Colon (tissue), 2 donors: Measurements from ENCODE around the gene PTPRD.

ENCODE experiments used
- FAIRE-seq: peaks from 2 replicates; lab custom pipeline; 2012; peaks lifted over from hg19 to GRCh38; lab: Jason Lieb, UNC
- donor health status: control.
- donor health status: control.

The PTPRD gene

DNA sequence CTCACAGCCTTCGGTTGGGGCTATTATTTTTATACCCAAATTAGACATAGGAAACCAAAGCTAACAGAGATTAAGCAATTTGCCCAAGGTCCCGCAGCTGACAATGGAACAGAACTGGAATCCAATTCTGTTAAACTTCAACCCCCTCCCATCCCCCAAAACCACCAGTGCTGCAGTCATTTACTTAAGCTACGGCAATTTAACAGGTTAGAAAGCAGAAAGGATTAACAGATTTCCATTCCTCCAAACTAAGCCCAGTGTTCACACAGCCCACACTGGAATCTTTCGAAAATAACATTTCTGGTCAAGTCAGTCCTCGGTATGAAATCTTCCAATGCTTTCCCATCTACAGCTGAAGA, 1790.2 kb downstream of the PTPRD start:
- FAIRE-seq, result no peak

DNA sequence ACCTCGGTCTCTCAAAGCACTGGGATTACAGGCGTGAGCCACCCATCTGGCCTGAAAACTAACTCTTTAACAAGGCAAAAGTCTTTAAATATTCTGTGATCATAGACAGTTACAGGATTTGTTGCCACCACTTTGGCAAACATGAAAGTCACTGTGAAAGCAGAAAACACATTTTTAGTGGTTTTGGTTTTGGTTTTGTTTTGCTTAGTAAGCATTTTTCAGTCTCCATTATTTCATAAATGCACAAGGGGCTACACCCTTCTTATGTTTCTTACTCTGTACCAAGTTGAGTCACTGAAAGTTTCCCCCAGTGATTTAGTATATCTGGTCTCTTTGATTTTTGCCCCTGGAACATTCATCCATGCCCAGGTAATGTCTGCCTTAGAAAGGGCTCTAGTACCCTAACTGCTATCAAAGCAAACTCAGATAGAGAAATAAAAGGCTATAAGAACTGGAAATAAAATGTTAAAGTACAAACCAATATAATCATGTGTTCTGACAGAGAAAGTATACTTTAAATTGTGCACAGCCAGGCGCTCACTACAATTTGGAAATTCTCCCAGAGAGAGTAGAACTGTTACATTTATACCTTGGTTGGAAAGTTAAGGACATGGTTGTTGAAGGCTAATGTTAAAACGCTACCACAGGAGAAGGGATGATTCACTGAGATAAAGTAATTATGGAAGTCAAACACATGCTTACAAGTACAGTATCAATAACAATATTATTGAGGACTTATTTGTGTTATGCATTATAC, 1790.7 kb downstream of the PTPRD start:
- FAIRE-seq, result no peak

DNA sequence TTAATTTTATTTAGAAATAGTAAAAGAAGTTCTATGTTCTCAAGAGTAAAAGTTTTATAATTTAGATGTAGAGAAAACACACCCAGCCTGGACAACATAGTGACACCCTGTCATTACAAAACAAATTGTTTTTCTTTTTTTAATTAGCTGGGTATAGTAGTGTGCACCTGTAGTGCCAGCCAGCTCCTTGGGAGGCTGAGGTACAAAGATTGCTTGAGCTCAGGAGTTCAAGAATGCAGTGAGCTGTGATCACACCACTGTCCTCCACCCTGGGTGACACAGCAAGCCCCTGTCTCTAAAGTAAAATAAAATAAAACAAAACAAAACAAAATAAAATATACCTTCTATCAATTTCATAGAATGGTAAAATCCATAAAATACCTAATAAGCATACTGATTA, 1795.5 kb downstream of the PTPRD start:
- FAIRE-seq, result no peak

DNA sequence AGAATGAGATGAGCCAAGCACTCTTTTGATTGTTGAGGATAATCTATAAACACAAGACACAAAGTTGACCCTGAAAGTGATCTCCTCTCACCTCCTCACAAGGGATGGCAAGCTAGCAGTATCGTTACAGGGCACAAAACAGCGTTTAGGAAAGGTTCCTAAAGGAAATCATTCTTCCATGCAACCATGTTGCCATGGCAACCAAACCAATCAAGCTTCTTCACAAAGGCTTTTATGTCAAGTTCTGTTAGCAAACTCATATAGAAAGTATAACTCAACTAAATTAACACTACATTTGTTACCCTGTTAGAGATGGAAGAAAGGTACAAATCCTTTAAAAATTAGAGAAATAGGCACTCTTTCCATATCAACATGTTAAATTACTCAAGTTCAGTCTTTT, 1796.4 kb downstream of the PTPRD start:
- FAIRE-seq, result no peak

DNA sequence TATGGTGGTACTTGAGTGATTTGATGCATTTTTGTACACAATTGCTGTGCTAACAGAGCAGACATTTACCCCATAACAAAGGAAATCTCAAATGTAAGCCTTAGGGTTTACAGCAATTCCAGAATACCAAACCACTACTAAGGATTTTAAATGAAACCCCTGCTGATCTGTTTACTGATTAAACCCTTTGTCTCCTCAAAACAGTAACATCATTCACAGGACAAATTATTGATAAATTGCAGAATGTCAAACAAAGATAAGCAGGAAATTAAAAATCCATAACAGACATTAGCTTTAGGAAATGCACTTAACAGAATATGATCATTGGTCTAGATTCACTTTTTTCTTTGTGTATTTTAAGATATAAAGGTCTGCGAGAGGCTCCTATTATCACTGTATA, 1796.9 kb downstream of the PTPRD start:
- FAIRE-seq, result no peak

DNA sequence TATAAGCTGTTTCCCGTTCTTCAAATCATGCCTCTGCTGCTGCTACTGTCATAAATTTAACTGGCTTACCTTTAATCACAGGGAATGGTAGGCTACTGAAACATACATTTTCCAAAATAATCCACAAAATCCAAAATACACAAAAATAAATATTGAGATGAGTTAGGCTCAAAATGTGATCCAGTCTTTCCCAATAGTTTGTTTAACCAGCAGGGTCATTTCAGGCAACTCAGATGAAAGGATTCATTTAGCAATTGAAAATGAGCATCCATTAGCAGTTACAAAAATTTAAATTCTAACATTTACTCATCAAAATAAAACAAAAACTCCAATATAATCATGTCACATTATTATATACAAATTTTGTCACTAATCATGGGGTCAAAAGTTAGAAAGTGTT, 1797.6 kb downstream of the PTPRD start:
- no peak for FAIRE-seq

DNA sequence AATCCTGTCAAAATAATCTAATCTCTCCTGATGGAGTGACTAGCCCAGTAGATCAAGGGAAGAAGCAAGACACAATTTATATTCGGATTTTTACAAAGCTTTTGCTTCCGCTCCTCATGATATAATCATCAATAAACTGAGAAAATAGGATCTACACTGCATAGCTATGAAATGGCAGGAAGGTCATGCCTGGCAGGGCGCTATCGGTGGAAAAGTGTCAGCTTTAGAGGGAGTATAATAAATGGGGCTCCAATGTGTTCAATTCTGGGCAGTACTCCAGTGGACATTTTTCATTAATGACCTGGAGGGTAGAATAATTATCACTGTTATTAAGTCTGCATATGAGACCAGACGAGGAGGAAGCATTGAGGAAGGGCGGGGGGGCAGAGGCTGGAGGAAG, 1799.9 kb downstream of the PTPRD start:
- no peak for FAIRE-seq

DNA sequence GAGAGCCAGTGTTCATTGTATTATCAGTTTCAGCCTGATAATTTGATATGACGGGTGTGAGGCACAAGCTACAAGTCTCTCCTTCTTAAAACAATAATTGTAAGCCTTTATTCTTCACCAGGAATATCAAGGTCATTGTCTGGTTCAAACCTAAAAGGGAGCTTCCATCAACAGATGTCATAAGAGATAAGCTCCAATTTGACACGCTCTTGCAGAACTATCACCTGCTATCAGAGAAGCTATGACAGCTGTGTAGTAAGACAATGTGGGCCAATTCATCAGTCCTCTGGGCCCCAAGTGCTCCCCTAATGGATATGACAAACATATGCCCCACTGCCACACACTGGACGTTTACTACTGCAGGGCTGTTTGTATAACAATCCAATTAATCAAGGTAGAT, 1803.1 kb downstream of the PTPRD start:
- no peak for FAIRE-seq

DNA sequence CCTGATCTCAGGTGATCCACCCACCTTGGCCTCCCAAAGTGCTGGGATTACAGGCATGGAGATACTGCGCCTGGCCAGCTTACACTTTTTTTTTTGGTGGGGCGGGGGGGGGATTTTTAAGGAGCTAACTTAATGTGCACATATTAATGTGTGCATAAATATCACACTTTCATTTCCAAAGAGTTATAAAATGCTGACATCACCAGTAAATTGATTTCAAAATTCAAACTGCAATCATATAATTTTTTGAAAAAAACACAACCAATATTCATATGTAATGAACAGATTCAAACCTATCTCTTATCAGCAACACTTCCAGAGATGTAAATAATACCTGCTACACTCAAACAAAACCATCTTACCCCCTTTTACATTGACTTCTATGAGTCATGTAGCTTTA, 1806.7 kb downstream of the PTPRD start:
- no peak for FAIRE-seq

DNA sequence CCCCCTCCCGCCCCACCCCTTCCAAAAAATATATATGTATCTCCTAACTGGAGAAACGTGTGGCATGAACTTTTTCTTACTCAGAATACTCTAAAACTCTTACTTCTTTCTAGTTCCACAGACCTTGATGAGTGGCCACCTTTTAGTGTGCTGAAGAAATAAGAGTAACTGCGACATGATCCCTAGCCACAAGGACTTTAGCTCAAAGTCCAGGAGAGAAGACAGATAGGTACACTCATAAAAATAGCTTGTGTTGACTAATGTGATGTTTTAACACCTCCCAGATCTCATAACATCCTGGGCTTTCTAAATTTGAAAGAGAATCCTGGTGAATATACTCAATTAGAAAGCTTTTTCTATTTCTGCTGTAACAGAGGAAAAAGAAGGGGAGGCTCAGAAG, 1808.2 kb downstream of the PTPRD start:
- FAIRE-seq, result no peak

DNA sequence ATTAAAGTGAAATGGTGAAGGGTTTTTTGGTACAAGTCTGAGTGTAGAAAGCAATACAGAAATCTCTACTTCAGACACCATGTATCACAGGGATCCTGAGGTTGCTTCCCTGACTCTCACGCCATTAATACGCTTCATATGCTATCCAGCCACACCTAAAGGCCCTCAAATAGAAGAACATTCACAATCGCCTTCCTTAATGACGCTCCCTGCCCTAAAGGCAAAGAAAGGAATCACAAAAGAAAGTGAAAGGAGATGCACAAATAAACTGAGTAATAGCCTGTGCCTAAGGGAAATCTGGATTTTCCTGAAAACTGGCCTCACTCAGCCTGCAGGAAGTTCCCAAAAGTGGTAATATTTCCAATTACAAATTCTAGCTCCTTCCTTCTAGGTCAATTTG, 1810.6 kb downstream of the PTPRD start:
- FAIRE-seq, result no peak

DNA sequence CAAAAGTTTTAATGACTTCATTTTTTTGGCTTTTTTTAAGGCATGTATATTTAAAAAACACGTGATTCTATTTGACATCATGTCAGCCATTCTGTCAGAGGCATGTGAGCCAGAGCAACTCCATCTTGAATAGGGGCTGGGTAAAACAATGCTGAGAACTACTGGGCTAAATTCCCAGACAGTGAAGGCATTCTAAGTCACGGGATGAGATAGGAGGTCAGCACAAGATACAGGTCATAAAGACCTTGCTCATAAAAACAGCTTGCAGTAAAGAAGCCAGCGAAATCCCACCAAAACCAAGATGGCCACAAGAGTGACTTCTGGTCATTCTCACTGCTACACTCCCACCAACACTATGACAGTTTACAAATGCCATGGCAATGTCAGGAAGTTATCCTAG, 1812.6 kb downstream of the PTPRD start:
- FAIRE-seq, result no peak

DNA sequence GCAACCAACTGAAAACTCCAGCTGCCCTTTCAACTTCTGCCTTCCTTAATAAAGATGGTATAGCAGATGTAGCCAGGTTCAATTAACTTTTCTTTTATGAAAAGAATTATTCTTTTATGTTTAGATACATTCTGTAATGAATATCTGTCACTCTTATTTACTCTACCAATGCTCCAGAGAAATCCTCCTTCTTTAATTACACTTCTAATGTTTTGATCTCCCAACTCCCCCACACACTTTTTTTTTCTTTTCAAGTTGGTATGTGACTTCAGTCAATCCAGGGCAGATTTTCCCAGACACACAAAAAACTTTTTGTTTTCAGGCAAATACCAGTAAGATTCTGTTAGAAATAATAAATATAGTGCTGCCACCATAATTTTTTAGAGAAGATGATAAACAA, 1813.2 kb downstream of the PTPRD start:
- FAIRE-seq, result no peak

DNA sequence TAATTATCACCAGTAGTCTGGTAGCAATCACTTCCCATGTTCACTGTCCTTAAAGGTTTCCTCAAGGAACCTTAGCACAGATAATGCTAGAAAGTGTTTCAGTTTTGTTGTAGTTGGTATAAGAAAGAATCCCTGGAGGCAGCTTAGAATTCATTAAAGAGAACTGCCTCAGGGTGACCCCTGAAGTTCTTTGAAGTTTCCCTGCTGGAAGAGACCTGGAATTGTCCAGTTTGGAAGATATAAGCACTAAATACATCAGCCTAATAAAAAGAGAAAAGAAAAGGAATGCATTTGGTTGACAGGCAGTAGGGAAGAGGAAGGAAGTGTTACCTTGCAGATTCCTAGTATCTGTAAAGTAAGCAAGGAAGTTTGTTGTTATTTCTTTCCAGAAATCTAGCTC, 1813.6 kb downstream of the PTPRD start:
- FAIRE-seq, result no peak

DNA sequence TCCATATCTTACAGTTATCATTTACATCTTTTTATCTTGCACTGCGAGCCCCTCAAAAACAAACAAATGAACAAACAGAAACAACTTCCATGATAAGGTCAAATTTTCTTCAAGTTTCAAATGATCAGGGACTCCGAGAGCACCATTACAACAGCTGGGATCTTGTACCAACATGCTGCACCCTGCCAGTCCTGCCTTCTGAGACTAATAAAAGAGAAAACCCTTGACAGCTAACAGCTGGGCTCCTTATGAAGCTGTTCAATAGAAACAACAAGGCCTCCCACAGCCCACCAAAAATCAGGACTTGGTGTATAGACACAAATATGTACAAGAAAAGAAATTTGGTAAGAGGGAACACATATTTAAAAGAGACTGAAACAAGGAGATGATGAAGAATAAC, 1828.0 kb downstream of the PTPRD start:
- no peak for FAIRE-seq

DNA sequence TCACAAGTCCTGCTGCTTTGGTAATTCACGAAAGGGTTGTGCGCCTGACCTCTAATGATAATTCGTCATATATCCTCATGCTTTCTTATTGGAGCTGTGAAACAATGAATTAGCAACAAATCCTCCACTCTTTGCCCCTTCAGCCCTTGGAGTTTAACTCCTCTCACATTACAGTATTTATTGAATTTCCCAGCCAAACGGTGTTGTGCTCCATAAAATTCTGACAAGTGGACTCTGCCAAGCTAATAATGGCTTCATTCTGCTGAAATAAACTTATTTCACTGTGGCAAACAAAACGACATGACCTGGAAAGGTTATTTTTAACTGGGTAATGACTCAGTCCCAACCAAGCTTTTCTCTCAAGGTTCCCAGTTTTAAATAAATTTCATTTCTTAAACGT, 1828.9 kb downstream of the PTPRD start:
- FAIRE-seq, result no peak

DNA sequence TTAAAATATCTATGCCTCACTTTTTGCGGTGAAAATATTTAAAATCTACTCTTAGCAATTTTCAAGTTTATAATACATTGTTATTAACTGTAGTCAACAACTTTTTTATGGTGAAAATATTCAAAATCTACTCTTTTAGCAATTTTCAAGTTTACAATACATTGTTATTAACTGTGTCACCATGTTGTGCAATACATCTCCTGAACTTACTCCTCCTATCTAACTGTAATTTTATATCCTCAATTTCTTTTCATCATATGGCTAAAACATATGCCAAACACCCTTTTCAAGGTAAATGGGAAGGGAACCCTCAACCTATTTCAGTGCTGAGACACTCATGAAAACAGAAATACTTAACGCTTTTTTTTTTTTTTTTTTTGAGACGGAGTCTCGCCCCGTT, 1830.6 kb downstream of the PTPRD start:
- no peak for FAIRE-seq

DNA sequence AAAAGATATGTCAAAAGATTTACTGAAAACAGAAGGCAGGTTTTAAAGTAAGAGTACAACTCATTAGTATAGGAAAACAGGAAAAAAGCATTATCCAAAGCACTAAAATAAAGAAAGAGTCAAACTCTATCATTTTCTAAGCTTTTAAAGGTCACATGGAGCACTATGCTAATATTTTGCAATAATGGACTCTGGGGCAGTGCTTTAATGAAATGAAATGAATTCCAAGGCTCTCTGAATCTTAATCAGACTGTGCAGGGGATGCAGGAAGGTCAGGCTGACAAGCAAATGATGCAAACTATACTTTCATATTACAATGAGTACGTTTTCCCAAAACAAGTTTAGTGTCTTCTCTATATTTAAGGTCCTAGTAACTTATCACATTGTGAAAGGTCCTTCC, 1831.3 kb downstream of the PTPRD start:
- FAIRE-seq, result no peak

DNA sequence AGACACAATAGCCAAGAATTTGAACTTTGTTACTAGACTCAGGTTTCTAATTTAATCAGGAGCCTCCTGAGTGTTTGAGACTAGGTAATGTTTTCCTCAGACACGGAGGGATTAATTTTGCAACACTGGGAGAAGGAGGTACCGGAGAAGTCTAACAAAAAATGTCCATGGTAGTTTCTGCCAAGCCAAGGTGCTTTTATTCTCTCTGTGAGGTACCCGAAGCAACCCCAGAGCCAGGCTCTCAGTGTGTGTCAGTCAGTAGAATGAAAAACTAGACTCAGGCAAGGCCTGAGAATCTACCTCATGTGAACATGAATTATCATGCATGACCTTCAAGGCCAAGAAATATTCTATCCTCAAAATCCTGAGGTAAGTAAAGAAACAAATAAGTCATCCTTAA, 1832.4 kb downstream of the PTPRD start:
- FAIRE-seq, result no peak

DNA sequence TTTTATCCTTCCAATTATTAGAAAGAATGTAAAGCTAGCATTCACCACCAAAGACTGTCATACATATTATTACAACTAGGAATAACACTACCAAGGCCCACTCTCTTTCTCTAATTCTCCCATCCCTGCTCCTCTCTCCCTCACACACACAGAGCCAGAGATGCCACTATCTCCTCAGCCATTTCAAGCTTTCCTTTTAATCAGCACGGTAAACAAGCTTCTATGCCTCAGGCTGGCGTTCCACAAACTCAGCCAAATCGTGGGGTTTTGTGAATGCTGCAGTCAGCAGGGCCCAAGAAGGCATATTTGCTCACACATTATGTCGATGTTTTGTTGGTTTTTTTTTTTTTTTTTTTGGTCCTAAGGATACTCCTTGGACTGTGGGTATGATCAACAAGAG, 1833.3 kb downstream of the PTPRD start:
- FAIRE-seq, result no peak

DNA sequence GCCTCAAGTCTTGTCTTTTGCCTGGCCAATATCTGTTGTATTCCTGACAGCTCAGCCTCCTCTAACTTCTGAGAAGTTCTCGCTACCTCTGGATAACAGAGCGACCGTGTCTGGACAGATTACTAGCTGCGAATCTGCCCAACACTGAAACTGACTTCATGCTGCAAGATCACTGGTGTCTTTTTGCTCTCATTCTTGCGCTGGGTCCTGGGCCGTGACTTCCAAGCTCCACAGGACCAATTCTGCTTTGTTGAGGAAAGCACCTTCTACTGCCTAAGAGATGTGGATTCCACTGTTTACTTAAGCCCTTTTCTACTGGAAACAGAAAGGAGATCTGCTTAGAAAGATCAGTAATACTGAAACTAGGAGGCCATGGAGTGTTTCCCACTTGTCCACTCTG, 1834.4 kb downstream of the PTPRD start:
- no peak for FAIRE-seq

DNA sequence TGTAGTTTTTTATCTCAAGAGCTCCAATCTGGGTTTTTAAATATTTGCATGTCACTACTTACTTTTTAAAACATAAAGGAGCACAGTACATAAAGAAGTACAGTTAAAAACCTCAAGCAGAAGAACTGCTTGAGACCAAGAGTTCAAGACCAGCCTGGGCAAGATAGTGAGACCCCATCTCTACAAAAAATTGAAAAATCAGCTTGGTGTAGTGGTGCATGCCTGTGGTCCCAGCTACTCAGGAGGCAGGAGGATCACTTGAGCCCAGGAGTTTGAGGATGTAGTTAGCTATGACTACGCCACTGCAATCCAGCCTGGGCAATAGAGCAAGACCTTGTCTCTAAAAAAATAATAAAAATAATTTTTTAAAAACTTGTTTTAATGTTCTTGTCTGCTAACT, 1840.5 kb downstream of the PTPRD start:
- no peak for FAIRE-seq

DNA sequence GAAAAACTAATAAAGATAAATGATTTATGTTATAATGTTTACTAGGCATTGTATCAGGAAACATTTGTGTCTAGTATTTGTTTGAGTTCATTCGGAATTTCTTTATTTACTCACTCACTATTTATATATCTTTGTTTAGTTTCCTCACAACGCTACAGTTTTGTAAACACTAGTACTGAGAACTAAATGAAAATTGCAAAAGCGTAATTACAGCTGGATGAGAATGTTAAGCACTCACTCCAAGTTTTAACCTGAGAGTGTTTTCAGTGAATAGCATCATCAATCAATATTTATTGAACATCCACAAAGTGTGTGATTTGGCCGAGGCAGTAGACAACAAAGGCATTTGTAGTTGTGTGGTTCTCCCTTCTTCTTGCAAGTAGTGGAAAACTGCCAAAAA, 1843.6 kb downstream of the PTPRD start:
- FAIRE-seq, result no peak

DNA sequence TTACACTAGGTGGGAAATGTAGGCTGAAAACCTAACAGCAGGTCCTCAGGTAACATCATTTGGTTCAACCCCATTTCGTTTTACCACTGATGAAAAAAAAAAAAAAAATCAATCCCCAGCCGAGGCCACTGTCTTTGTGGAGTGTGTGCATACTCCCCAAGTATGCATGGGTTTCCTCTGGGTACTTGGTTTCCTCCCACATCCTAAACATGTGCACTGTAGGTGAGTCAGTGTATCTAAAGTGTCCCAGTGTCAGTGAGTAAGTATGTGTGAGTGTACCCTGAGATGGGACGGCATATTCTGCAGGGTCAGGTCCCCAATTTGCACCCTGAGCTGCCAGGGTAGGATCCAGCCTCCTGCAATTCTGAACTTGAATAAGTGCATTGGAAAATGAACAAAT, 1846.7 kb downstream of the PTPRD start:
- no peak for FAIRE-seq

DNA sequence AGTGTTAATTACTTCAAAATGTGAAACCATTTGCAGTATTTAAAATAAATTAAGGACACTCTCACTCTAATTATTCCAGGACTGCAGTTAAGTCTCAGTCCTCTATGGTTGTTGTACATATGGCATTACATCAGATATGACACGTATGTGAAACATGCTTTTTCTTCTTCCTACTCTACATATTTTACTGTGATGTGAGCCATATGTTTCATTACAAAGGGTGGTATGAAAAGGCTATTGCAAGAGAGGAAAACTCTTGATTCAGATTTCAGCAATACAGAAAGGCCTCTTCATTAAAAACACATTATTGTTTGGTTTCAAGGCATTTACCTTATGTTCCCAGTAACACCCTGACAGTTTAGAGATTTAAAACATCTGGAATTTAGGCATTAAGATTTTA, 1848.8 kb downstream of the PTPRD start:
- FAIRE-seq, result no peak
